Dermis blood vessel endothelial cell (primary cell): ENCODE data around the gene C8B. TPM values are rescaled to one million over a fixed set of nuclear protein-coding genes. Genes with fewer than 3 reads are reported as not detected.

Experiments used
- DNase-seq: peaks from one replicate; pipeline ENCODE4 v3.0.0; 2010
- total RNA-seq: library from RNA; depleted of rRNA; stranded (reverse); fragments of >200 nt; gene quantifications from 2 replicates; pipeline ENCODE4 v1.2.3, GENCODE V29; 2014

Gene C8B
- not detected in 2 replicates for total RNA-seq

DNA sequence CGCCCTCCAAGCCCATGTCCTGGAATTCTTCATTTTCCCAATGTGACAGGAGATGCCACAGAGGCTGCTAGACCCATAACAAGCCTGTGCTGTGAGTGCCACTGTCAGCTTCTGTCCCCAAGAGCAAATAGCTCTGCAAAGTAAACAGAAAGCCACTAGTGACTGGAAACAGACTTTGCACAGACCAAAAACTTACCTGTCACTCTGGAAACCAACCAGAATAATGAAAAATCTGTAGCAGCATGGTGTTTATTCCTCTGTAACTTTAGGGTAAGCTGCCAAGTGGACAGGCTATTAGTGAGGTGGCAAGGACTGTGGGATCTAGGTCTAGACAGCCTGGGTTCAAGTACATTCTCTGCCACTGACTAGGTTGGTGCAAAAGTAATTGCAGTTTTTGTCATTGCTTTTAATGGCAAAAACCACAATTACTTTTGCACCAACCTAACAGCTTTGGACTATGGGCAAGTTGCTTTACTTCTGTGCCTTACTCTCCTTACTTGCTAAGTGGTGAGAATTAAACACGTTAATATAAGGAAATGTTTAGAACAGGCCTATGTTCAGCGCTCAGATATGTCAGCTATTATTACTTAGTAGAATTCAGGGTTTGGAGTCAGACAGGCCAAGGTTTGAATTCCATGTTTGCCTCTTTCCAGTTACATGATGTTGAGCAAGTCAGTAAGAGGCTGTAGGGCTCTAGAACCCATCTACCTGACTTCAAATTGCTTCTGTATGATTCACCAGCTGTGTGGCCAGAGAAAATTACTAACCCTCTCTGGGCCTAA lies at the start of gene C8B:
Gene C8B (minus strand): TSS at position 100 of the 782 bp plus-strand sequence. CDS start 67 bp downstream, at position 33.
- no peak for DNase-seq

DNA sequence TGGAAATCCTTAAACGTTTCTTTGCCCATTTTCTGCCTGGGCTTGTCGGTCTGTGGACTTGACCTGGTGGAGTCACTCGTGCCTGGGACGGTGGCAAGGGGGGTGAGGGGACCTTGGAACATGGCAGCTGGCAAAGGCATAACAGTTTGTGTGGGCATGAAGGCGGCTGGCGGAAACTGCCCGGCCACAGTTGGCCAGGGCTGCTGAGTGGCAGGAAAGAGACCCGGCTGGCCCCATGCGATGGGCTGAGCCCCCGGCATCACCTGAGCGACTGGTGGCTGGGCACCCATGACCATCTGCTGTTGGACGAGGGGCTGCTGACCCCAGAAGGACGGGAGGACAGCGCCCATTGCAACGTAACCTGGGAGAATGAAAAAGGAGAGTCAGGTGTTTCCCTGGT lies 49.3 kb upstream of the C8B start:
- DNase-seq, result no peak

DNA sequence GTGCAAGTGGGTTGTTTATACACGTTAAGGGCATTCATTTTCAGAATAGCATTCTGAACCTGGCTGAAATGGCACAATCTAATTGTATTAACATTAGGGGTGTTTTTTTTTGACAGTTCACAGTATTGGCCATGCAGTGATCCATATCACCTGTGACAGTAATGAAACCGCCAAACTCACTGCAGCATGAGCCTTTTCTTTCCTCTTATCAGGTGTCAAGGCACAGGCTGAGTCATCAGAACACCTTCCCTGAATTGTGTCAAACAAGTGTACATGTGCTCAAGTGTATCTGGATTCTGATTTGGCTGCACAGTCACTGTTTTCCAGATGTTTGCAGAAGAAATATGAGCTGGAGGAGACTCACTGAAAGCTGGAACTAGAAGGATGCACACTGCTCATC lies 47.7 kb upstream of the C8B start:
- no peak for DNase-seq

DNA sequence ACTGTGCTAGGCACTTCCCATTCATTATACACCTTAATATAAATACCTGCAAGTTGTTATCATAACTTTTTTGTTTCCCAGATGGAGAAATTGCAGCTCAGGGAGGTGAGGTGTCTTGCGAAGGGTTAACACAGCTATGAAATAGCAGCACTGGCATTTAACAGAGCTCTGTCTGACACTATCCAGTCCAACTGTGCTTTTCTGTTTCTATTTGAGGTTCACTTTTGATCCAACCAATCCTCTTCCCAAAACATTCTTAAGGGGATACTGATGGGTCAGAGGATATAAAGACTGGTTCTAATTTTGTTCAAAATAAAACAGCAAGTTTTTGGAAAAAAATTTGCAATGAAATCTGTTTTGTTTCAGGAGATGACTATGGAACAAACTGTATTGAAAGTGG lies 46.5 kb upstream of the C8B start:
- no peak for DNase-seq

DNA sequence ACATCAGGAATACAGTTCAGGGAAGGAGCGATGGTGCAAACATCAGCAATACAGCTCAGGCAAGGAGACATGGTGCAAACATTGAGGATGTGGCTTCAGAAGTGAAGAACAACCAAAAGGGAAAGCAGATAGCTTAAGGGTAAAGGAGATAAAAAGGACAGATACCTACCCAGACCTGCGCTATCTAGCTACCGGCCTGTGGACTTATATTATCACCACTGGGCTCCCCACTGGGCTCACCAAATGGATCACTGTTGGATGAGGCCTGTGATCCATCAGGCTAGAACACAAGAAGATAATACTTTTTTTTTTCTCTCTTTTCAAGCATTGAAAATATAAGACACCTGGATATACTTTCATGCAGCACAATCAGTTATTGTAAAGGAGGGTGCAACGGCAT lies 44.7 kb upstream of the C8B start:
- DNase-seq, result no peak

DNA sequence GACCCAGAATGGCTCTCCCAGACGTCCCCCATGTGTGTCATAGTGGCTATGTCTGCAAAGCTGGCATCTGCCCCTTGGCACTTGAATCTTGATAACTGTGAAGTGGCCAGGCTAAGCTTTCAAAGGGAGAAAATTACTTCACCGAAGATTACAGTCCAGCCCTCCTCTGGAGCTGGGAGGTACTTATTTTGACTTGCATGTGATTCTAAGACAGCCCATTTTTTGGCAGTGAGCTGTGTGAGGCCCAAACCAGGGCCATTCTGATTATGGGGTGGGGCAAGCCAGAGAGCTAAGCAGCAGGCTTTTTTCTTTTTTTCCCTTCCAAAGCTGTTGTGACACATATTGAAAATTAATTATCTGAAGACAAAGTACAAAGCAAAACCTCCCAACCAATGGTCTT lies 42.1 kb upstream of the C8B start:
- DNase-seq, result no peak

DNA sequence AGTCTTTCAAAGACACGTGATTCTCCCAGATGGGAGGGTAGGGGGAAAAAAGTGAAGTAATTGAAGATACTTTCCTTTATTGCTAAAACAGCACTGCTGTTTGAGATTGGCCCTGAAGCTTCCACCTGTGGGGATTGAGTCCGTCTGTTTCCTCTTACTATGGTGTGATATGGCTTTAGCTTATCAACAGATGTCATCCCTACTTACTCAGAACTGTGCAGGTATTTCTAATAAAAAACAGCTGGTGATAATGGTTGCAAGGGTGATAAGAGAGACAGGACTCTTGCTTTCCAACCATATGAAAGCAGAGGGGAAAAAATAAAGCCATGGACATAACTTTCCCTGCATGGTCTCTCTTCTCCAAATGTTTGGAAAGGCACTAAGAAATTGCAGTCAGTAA lies 41.7 kb upstream of the C8B start:
- DNase-seq, result no peak

DNA sequence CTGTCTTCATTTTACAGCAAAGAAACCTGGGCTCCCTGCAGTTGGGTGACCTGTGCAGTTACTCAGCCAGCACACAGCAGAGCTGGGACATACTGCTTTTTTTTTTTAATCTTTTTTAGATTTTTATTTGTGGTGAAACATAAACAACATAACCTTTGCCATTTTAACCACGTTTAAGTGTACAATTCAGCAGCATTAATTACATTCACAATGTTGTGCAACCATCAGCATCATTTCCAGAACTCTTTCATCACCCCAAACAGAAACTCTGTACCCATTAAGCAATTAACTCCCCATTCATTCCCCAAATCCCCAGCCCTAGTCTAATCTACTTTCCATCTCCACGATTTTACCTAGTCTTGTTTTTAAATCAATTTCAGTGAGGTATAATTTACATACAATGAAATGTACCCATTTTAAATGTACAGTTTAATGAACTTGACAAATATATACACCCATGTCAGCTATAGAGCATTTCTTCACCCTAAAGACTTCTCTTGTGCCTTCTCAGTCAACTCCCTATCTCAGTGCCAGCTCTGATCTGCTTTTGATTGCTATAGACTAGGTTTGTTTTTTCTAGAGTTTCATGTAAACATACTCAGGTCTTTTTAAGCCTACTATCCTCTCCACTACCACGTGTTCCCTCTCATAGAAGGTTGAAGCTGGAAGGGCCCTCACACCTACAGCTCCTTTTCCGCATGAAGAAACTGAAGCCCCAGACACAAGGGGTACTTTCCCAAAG lies 37.8 kb upstream of the C8B start:
- no peak for DNase-seq

DNA sequence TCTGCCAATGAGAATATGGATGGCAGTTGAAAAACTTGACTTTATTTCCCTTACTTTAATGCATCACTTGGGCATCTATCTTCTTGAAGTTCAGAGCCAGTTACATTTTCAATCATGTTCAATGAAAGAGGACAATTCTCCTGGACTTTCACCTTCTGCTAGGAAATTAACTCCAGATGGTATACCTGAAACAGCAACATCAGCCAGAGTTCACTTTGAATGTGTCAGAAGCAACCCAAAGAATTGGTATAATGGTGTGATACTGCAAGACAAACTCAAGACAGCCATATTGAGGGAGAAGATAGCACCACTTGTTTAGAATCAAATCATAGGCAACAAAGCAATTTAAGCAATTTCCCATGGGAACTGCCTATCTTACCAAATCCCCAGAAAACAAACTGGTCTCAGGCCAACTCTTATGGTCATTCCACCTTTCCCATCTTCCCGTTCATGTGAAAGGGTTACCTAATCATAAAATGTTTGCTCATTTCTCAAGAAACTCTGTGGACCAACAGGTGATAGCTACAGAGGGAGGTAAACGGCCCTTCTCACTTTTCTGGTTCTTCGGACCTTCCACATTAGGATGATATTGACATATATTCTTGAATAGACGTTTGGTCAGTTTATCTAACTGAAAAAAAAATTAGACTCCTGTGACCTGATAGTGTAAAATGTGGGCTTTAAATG lies 29.7 kb upstream of the C8B start:
- DNase-seq, result no peak

DNA sequence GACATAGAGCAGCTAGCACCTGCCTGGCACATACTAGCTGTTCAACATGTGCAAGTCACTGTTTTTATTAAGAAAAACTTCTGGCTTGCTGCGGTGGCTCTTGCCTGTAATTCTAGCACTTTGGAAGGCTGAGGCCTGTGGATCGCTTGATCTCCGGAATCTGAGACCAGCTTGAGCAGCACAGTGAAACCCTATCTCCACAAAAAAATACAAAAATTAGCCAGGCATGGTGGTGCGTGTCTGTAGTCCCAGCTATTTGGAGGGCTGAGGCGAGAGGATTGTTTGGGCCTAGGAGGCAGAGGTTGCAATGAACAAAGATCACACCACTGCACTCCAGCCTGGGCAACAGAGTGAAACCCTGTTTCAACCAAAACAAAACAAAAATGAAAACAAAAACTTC lies 27.7 kb upstream of the C8B start:
- no peak for DNase-seq

DNA sequence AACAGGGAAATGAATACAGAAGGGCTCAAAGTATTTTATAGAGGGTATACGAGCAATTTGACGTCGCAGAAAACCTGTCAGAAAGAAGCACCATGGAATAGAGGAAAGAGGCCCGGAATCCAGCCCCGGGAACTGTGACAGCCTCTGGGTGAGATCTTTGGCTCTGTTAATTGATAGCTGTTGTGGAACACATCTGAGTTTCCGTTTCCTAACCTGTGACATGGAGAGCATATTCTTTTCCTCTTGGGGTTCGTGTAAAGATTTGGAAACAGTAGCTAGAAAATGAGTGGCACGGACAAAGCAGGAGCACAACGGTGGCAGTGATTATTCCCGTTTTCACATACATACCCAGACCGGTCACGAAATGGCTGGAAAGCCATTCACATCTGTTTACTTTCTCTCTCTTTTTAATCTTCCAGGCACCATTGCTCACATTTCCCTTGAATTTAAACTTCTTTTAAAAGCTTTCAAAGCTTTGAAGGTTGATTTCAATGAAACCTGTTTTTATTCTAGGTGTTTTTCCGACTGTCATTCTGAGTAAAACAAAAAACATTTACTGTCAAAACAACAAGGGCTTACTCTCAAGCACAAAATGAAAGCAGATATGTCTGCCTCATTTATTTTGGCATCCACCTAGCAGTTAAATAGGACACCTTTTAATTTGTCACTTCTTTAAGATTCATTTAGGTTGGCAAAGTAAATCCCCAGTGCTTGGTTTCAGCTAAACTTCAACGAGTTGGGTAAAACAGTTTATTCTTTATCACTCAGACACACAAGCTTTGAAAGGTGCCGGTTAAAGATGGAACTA lies 26.7 kb upstream of the C8B start:
- no peak for DNase-seq

DNA sequence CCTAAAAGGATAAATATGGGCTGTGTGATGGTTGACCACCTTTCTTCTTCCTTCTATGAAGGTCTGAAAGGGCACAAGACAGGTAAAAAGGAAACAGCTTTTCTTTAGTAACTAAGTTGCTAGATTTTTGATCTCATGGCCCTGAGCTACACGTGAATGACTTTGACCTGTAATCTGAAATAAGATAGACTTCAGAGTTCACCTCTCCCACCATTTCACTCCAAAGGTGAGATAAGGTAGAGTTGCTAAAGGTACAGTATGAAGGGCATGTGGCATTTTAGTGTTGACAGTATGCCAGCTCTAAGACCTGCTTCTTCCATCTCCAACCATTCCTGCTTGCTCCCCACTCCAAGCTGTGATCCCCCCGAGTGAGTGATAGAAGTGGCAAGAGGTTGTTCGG lies 25.8 kb upstream of the C8B start:
- no peak for DNase-seq

DNA sequence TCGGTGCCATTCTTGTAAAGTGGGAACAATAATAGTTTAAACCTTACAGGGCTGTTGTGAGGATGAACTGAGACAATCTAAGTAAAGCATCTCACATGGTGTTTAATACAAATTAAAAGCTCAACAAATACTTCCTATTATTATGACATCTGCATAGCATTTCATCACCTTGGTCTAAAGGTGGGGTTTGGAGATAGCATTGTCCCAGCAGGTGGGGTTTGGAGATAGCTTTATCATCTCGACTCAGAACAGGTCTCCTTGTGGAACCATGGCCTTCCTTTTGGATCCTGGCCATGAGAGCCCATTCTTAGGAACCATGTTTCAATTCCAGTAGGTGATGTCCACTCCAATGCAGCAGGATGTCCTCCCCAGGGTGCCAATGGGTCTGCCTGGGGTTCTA lies 20.6 kb upstream of the C8B start:
- DNase-seq, result no peak

DNA sequence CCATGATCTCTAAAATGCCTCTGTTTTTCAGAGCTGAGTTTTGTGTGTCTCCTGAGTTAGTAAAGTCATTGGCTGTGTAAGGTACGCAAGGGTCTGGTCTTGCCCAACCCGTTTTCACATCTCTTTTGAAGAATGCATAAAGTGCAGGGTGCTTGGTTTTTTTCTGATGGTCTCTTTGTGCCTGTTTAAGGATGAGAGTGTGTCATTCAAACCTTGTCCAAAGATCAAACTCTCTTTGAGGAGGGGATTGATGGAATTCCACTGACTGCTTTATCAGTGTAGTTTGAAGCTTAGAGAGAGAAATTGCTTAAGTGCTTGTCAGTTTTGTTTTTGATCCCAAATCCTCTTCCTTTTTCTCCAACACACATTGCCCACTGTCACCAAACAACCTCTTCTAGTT lies 20.0 kb upstream of the C8B start:
- no peak for DNase-seq

DNA sequence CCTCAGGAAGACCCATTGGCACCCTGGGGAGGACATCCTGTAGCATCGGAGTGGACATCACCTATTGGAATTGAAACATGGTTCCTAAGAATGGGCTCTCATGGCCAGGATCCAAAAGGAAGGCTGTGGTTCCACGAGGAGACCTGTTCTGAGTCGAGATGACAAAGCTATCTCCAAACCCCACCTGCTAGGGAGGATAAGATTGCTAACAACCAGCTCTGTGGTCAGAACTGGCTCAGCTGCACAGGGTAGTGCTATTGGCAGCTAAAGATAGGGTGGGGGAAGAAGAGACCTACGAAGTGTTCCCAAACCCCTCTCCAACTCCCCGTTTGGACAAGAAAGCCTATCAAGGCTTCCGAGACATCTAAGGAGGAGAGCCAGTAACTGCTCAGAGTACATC lies 17.7 kb upstream of the C8B start:
- DNase-seq, result no peak

DNA sequence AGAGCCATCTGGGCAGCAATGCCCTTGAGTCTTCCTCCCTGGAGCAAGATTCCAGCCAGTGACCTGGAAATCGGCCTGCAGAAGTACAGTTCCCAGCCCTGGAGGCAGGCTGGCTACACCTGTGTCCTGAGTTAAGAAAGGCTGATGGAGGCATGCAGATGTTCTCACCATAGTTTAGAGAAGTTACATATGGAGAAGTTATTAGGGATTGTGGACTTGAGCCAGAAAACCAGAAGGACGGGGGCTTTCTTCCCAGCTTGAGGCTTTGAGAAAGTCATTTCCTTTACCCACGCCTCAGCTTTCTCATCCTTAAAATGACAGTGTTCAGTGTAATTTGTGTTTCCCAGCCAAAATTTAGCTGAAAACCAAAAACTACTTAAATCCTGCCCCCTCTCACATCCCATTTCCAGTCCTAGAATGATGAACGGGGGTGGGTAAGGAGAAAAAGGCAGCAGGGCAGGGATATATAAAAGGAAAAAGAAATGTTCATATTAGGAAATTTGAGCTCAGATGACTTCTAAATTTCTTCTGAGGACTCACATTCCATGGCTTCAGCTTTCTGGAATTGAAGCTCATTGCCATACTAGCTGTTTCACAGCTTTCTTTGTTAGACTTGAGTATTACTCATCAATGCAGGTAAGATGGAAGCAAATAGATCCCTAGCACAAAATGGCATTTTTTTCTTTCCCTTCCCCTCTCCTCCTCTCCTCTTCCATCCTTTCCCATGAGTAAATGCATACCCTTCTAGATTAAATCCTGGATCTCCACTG lies 14.4 kb upstream of the C8B start:
- no peak for DNase-seq

DNA sequence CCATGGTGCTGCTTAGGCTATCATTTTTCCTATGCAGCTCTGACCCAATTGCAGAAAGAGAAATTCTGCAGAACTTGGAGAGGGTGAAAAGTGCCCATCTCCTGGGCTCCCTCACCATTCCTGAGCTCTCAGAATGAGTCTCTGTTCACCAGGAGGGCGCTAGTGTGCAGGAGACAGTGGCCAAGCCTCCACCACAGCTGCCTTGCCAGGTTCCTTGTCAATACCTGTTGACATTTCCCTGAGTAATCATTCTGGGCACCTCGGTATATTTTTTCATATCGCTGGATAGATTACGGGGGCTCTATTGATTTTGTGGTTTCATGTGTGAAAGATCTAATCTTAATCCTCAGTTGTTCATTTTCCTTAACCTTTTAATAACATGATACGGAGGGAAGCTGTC lies 13.0 kb upstream of the C8B start:
- no peak for DNase-seq

DNA sequence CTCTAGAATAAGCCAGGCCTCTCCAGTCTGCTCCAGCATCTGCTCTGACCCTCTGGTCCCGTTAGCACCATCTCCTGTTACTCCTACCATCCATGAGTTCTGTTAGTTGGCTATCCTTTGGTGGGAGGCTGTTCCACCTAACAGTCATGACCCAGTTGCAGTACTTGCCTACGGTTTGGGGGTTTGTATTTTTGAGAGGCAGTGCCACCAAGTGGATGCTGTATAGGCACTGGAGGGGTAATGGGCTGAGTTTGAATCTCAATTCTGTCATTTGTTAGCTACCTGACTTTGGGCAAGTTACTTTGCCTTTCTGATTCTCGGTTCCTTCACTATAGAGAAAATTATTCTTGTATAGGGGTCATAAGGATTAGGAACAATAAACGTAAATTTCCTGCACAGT lies 12.1 kb upstream of the C8B start:
- no peak for DNase-seq

DNA sequence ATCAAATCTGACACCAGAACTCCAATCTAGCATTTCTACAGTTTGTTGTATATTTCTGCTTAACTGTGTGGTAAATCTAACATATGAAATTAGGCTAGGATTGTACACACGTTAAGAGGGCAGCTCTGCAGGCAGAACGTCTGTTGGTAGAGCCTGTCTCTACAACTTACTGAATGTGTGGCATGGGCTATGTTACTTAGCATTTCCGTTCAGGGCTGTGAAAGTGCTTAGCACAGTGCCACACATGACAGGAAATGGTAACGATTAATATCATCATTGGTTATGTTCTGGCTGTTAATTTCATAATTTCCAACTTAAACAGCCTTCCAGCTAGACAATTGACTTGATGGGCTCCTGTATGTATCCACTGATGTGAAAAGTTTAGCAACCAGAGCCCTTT lies 9.6 kb upstream of the C8B start:
- DNase-seq, result no peak

DNA sequence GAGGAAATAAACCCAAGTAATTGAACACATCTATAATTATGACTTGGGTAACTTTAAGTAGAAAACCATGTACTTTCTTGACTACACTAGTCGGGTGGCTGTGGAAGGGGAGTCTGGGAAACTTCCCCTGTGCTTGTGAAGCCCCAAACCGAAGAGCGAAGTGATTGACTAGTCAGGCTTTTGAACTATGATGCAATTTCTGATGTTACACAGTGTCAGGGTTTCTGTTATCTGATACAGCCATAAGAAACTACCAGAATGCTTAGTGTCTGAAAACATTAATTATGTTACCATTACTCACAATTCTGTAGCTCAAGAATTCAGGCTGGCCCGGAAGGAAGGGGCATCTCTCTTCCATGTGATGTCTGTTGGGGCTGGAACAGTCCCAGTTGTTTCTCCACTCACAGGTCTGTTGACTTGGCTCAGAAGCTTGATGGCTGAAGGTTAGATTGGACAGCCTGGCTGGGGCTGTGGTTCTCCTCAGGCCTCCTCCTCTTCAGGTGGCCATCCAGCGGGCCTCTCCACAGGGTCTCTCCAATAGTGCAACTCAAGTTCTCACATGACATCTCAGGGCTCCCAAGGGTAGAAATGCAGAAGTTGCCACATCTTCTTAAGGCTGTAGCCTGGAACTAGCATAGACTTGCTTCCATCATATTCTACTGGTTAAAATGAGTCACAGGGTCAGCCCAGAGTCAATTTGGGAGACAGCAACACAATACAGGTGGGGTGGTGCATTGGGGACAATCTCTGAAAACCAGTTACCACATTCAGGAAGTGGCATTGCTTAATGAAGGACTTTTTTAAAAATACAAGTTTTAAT lies 8.3 kb upstream of the C8B start:
- no peak for DNase-seq

DNA sequence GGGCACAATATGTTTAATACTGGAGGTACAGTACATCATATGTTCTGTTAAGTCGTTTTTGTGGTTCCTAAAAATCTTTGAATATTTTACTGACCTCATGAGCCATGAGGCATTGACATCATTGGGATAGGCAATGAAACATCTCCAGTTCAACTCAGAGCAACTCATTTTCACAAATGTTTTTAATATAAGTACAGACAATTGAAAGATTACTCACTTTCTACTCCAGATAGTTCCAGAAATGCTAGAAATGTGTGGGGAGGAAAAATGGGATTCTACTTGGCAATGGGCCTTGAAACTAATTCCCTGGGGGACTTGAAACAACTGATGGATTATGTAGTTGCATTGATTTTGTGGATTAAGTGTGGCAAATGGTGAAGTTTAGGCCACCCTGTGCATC lies 7.2 kb upstream of the C8B start:
- DNase-seq, result no peak
